Muscle of leg (tissue), 11 donors: ENCODE measurements around the gene TNS1. TPM values are rescaled to one million over a fixed set of nuclear protein-coding genes. Genes with fewer than 3 reads are reported as not detected.

Experiments used
- DNase-seq: peaks from one replicate; pipeline ENCODE4 v3.0.0; 2013
- H3K27ac ChIP-seq: one replicate; pipeline ENCODE4 v1.5.1; 2013; ENCODE audit warnings: mild to moderate bottlenecking, low read length, control low read depth
- H3K27me3 ChIP-seq: one replicate; pipeline ENCODE4 v1.6.1; 2013; ENCODE audit warnings: low read length; ENCODE audit not compliant: control insufficient read depth, insufficient read depth
- H3K36me3 ChIP-seq: one replicate; pipeline ENCODE4 v1.6.1; 2013; ENCODE audit warnings: low read length; ENCODE audit not compliant: control insufficient read depth, insufficient read depth
- H3K4me1 ChIP-seq: one replicate; pipeline ENCODE4 v1.6.1; 2013; ENCODE audit warnings: low read length; ENCODE audit not compliant: control insufficient read depth, insufficient read depth
- H3K4me3 ChIP-seq: one replicate; pipeline ENCODE4 v1.5.1; 2013; ENCODE audit warnings: low read length, control low read depth
- H3K9me3 ChIP-seq: replicated peaks from 2 replicates; pipeline ENCODE4 v1.6.1; 2013; ENCODE audit warnings: low read depth, low read length; ENCODE audit not compliant: control insufficient read depth
- WGBS: methylation state at CpG from one replicate; pipeline ENCODE4 v1.1.5; 2013; ENCODE audit warnings: missing lambda C conversion rate; ENCODE audit not compliant: insufficient coverage; 5-methylcytosine and 5-hydroxymethylcytosine counted together
- polyA plus RNA-seq, 8 donors: library from polyadenylated mRNA; unstranded; fragments of 120-200 nt; gene quantifications; one replicate each; pipeline versions ENCODE4 v1.2.1 to v1.2.3, GENCODE V29; 2013; ENCODE audit warnings: inconsistent platforms in 1 of 8, low replicate concordance in 1 of 8; ENCODE audit not compliant: insufficient read length in 8 of 8, insufficient read depth in 1 of 8
- total RNA-seq: library from RNA; stranded (reverse); fragments of 120-200 nt; gene quantifications from one replicate; pipeline ENCODE4 v1.2.4, GENCODE V29; 2013

The TNS1 gene
- total and polyA plus RNA-seq, 9 donors = 68.1 to 129 (median 114) TPM

DNA sequence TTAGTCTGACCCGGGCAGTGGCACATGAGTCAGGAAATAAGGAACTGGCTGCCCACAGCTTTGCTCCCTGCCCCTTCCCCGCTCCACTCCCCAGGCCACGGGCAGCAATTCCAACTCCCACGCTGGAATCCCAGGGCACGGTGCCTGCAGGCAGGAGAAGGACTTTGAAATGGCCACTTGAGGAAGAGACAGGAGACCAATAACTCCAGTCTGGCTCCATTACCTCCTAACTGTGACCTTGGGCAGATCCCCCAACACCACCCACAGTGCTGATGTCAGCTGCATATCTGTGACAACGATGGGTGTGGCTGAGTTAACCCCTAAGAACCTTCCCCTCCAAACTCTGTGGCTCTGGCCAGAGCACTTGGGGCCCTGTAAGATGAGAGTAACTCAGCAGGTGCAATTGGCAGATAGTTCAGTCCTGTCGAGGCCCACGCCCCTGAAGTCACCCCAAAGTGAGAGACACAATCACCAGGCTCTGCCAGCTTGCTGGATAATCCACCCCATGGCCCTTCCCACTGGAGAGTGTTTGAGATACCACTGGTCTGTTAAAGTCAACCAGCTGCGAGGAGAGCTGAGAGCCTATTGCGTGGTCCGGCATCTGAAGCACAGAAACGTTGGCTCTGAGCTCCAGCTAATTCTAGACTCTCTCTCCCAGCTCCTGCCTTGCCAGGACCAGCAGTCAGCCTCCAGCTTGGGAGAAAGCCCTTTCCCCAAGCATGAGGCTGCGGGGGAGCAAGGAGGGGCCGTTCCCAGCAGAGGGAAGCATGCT is 175.2 kb downstream of the TNS1 start:
- Histone ChIP-seq H3K36me3 (peaks cover 77% of the 10 kb centered on the region), H3K27ac (peak overlapping the region; percentile 92), H3K4me1 (peaks cover 62% of the 10 kb centered on the region), H3K9me3 (no peaks in the 10 kb centered on the region), H3K4me3 (no peak overlapping the region), H3K27me3 (no peaks in the 10 kb centered on the region)
- peak; percentile 80 for DNase-seq
- 18% methylated on average over 7 of the region's 14 CpGs for WGBS

DNA sequence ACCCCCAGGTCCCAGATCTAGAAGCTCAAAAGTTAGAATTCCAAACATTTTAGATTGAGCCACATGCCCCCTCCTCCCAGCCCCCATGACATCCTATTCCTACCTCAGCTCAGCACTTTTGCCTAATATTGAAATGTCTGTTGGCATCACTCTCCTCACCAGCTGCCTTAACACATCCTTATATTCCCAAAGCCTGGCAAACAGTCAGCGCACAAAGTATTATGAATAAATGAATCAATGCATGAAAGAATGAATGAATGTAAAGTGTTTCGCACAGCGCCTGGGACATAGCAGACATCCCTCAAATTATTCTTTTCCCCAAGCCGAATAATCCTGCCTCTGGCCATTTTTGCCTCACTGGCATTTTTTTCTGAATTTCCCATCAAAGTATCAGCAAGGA is 175.8 kb downstream of the TNS1 start:
- 67% methylated on average over 1 of the region's 4 CpGs for WGBS
- H3K4me1 ChIP-seq = peaks cover 62% of the 10 kb centered on the region
- H3K4me3 ChIP-seq = no peak overlapping the region
- no peaks in the 10 kb centered on the region for H3K9me3 ChIP-seq
- no peaks in the 10 kb centered on the region for H3K27me3 ChIP-seq
- H3K36me3 ChIP-seq = peaks cover 77% of the 10 kb centered on the region
- DNase-seq = peak; percentile 59
- H3K27ac ChIP-seq = peak overlapping the region; percentile 92

DNA sequence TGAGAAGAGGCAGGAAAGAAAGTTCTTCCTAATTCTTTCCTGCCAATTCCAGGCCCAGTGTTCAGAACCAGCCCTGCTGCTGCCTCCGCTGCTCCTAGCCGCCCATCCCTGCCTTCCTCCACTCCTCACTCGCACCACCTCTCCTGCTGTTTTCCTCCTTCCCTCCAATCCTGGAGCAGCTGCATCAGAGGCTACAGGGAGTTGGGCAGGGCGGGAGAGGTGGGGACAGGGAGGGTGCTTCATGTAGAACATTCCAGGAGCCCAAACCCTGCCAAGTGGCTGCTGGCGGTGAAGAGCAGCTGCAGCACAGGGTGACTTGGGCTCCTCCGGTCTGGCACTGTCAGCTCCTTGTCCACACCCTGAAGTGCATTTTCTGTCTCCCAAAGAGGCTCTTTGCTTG is 176.3 kb downstream of the TNS1 start:
- WGBS = 20% methylated on average over 1 of the region's 6 CpGs
- peak; percentile 90 for DNase-seq
- peaks cover 62% of the 10 kb centered on the region for H3K4me1 ChIP-seq
- no peaks in the 10 kb centered on the region for H3K9me3 ChIP-seq
- H3K27ac ChIP-seq = peak overlapping the region; percentile 92
- no peaks in the 10 kb centered on the region for H3K27me3 ChIP-seq
- H3K36me3 ChIP-seq = peaks cover 77% of the 10 kb centered on the region
- no peak overlapping the region for H3K4me3 ChIP-seq

DNA sequence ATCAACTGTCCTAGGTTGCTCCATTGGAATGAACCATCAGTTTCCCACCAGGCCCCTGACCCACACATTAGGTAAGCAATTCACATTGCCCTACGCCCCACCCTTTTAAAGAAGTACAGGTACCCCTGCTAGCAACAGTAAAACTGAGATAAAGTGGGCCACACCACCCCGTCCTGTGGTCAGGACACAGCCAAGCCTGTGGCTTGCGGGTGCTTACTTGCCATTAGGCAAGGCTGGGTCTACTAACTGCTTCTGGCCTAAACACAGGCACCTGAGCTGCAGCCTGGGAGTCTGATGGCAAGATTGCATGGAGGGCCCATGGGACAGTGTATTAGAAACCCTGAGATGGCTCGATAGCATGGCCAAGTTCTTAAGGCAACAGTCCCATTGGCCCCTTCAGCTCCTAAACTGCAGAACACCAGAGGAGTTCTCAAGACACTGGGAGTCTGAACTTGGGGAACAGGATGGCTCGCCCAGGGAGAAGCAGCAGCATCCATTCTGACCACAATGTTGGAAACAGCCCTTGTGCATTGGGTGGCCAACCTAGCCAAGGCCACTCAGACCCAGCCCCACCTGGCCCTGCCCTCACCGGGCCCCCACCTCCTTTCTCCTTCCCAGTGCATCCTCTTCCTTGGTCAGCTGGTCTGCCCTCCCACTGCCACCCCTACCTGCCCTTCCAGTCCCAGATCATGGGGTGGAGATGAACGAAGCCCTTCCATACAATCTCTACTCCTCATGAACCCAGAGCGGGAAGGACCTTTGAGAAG is 177.1 kb downstream of the TNS1 start:
- Histone ChIP-seq H3K4me1 (peaks cover 65% of the 10 kb centered on the region), H3K27ac (peak overlapping the region; percentile 92), H3K27me3 (no peaks in the 10 kb centered on the region), H3K4me3 (no peak overlapping the region), H3K36me3 (peaks cover 77% of the 10 kb centered on the region), H3K9me3 (no peaks in the 10 kb centered on the region)
- 87% methylated on average over 6 of the region's 8 CpGs for WGBS
- DNase-seq = no peak

DNA sequence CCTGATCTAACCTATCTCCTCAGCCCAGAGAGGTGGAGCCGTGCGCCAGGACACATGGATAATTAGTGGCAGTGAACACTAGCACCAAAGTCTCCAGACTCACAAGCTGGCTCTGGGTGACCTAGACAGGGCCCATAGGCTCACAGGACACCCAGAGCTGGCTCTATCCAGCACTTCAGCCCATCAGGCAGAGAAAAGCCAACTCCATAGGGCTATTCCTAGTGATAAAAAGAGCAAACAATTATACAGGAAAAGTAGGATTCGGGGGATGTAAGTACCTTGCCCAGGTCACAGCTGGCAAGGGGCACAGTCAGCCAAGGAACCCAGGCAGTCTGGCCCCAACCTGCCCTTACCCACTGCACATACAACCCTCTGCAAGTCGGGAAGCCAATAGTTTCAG is 178.6 kb downstream of the TNS1 start:
- H3K27me3 ChIP-seq = no peaks in the 10 kb centered on the region
- H3K9me3 ChIP-seq = no peaks in the 10 kb centered on the region
- H3K27ac ChIP-seq = no peak overlapping the region
- peaks cover 77% of the 10 kb centered on the region for H3K36me3 ChIP-seq
- peaks cover 76% of the 10 kb centered on the region for H3K4me1 ChIP-seq
- 93% methylated on average over 2 of the region's 4 CpGs for whole genome bisulfite sequencing
- H3K4me3 ChIP-seq = no peak overlapping the region
- DNase-seq = no peak

DNA sequence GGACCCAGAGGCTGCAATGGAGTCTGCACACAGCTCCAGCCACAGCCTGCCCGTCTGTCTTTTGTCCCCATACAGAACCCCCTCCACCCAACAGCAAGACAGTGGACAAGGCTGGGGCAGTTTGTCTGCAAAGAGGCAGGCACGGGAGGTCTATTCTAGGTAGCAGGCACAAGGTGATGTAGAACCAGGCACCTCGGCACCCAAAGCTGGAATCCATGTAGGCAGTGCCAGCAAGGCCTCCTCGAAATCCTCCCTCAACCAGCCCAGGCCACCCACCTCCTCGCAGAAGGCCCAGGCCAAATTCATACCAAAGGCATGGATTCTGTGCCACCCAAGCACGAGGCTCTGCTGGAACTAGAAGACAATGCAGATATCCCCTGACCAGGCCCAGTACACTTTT is 179.2 kb downstream of the TNS1 start:
- no peak for DNase-seq
- no peak overlapping the region for H3K4me3 ChIP-seq
- H3K9me3 ChIP-seq = no peaks in the 10 kb centered on the region
- H3K27me3 ChIP-seq = no peaks in the 10 kb centered on the region
- H3K4me1 ChIP-seq = peaks cover 72% of the 10 kb centered on the region
- WGBS = 77% methylated on average over 2 of the region's 6 CpGs
- peaks cover 78% of the 10 kb centered on the region for H3K36me3 ChIP-seq
- no peak overlapping the region for H3K27ac ChIP-seq

DNA sequence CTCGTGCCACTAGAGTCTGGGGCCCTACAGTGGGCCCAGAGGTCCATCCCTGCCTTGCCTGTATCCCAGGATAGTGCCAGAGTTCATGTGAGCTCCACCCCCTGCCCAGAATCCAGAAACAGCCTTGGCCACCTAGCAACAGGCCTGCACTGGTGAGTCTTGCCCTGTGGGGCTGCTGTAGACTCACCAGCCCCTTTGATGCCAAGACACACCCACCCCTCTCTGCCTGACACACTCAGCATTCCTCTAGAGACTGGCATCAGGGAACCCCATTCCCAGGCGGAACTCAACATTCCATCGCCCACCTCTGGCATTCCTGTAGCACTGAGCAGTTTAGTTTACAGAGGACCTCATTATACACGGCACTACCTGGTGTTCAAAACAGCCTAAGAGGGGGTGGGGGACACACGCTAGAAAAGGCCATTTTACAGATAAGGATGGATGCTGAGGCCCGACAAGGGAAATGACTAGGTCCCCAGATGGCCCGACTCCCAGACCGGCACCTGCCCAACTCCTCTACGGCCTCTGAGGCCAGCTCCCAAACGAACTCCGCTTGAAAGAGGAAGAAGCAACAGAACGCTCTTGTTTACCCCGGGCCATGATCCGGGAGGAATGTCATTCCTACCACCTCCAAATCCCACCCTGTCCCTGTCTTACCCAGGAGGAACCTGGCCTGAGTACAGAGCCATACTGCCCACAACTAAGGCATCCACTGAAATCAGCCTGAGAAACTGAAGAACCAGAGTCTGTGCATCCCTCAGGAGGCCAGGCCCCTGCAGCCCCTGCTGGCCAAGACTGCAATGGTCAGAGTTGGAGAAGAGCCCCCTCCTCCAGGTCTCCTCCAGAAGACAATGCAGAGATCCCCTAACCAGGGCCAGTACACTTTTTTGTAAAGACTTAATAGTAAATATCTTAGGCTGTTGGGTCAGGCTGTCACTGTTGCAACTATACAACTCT is 180.2 kb downstream of the TNS1 start:
- Histone ChIP-seq H3K4me1 (peaks cover 66% of the 10 kb centered on the region), H3K4me3 (no peak overlapping the region), H3K27me3 (no peaks in the 10 kb centered on the region), H3K36me3 (peaks cover 84% of the 10 kb centered on the region), H3K27ac (no peak overlapping the region), H3K9me3 (no peaks in the 10 kb centered on the region)
- DNase-seq = no peak
- WGBS = 76% methylated on average over 9 of the region's 14 CpGs

DNA sequence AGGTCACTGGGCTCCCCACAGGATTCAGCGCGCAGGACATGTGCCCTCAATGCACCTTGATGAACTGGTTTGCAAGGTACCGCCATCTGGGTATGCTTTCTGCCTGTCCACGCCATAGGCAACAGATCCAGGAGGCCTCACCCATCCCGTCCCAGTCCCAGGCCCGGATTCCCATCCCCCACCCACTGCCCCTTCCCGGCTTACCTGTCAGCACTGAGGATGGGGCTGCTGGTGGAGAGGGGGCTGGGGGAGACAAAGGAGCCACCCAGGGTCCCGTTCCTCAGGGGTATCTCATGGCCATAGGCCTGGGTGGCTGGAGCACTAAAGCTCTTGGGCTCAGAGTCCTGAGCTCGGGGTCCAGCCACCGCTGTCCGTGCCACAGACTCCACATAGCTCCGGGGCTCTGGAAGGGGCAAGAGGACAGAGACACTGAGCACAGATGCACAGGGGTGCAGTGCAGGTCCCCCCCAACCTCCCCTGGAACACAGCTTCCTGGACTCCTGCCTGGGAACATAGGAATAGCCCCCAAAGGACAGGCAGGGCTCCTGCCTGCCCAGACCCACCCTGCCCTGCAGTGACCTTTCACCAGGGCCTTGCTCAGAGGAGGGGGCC is 181.2 kb downstream of the TNS1 start:
- no peak for DNase-seq
- no peaks in the 10 kb centered on the region for H3K27me3 ChIP-seq
- H3K36me3 ChIP-seq = peaks cover 93% of the 10 kb centered on the region
- 93% methylated on average over 7 of the region's 12 CpGs for WGBS
- H3K9me3 ChIP-seq = no peaks in the 10 kb centered on the region
- H3K4me1 ChIP-seq = peaks cover 66% of the 10 kb centered on the region
- no peak overlapping the region for H3K4me3 ChIP-seq
- H3K27ac ChIP-seq = no peak overlapping the region

DNA sequence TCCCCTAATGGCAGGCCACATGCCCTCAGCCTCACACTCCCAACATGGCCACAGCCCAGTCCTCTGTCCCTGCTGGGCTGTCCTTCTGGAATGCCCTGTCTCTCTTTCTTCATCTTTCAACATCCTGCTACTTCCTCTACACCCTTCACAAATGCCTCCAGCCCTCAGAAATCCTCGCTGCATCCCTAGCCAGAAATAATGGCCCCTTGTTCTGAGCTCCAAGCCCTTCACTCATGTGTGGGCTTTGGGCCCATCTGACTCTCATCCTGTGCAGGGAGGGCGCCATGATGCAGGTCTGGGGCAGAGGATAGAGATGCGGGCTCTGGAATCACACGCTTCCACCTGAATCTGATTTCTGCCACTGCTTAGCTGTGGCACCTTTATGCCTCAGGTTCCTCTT is 181.9 kb downstream of the TNS1 start:
- WGBS = 91% methylated on average over 4 of the region's 4 CpGs
- Histone ChIP-seq H3K27ac (peak overlapping the region; percentile 76), H3K4me1 (peaks cover 65% of the 10 kb centered on the region), H3K36me3 (peaks cover 93% of the 10 kb centered on the region), H3K4me3 (no peak overlapping the region), H3K27me3 (no peaks in the 10 kb centered on the region), H3K9me3 (no peaks in the 10 kb centered on the region)
- DNase-seq = no peak
